ENCODE results near the gene TTC39B.

TTC39B gene

DNA sequence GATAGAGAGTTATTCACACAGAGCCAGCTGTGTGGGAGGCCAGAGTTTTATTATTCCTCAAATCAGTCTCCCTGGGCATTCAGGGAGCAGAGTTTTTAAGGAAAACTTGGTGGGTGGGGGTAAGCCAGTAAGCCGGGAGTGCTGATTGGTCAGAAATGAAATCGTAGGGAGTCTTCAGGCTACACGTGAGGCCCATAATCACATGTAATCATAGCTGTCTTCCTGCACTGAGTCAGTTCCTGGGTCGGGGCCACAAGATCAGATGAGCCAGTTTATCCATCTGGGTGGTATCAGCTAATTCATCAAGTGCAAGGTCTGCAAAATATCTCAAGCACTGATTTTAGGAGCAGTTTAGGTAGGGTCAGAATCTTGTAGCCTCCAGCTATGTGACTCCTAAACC is 10.8 kb upstream of the TTC39B start:
- TF ChIP-seq, protein P1, sequence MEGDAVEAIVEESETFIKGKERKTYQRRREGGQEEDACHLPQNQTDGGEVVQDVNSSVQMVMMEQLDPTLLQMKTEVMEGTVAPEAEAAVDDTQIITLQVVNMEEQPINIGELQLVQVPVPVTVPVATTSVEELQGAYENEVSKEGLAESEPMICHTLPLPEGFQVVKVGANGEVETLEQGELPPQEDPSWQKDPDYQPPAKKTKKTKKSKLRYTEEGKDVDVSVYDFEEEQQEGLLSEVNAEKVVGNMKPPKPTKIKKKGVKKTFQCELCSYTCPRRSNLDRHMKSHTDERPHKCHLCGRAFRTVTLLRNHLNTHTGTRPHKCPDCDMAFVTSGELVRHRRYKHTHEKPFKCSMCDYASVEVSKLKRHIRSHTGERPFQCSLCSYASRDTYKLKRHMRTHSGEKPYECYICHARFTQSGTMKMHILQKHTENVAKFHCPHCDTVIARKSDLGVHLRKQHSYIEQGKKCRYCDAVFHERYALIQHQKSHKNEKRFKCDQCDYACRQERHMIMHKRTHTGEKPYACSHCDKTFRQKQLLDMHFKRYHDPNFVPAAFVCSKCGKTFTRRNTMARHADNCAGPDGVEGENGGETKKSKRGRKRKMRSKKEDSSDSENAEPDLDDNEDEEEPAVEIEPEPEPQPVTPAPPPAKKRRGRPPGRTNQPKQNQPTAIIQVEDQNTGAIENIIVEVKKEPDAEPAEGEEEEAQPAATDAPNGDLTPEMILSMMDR (conservative IDR thresholded peaks at IDR 0.05; ENCODE audit: low read length) = no peak
- DNase-seq (ENCODE audit: low read depth) = peak; percentile 13
- H3K4me3 ChIP-seq (ENCODE audit: low read length) = no peak overlapping the region

DNA sequence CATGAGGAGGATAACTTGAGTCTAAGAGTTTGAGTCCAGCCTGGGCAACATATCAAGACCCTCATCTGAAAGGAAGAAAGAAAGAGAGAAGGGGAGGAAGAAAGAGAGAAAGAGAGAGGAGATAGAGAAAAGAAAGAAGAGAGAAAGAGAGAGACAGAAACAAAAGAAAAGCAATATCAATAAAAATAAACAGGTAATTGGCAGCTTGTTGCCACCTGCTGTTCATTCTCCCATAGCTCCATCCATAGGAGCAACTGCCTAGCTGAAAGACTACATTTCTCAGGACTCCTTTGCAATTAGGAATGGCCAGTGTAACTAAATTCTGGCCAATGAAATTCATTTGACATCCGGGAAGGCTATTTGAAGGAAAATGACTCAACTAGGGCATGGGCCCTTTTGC is 4.6 kb upstream of the TTC39B start:
- TF ChIP-seq, protein P1 (conservative IDR thresholded peaks at IDR 0.05; ENCODE audit: low read length) = no peak
- no peak for DNase-seq (ENCODE audit: low read depth)

DNA sequence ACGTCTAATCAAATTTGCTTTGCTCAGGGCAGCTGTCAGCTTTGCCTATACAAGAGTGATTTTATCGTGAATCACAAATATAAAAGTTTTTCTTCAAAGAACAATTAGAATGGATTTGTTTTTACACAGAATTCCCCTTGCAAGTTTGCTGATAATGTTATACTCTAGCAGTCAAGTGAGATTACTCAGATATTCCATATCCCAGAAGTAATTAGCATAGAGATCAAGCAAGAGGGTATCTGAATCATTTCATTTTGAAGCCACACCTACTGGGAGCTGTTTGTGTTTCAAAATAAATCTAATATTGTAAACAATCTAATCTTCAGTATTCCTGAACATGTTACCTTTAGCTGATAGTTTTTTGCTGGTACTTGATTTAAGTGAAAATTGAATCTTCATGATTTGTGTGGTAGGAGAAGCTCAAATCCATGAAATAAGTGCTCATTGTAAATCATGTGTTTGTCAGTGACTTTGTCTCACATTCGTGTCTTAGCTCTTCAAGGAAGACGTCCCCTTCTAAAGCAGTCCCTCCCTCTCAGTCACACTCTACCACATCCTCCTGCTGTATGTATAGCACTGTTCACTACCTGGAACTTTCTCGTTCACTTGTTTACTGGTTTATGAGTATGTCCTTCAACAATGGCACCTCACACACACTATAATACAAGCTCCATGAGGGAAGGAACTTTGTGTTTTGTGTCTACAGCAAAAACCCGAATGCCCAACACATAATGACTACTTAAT is 3.3 kb upstream of the TTC39B start:
- TF ChIP-seq, protein P1 (conservative IDR thresholded peaks at IDR 0.05; ENCODE audit: low read length) = no peak
- no peak overlapping the region for H3K4me3 ChIP-seq (ENCODE audit: low read length)
- no peak for DNase-seq (ENCODE audit: low read depth)

More for the DNA sequence above, 4.6 kb upstream of the TTC39B start:
- H3K4me3 ChIP-seq (ENCODE audit: low read length) = no peak overlapping the region

DNA sequence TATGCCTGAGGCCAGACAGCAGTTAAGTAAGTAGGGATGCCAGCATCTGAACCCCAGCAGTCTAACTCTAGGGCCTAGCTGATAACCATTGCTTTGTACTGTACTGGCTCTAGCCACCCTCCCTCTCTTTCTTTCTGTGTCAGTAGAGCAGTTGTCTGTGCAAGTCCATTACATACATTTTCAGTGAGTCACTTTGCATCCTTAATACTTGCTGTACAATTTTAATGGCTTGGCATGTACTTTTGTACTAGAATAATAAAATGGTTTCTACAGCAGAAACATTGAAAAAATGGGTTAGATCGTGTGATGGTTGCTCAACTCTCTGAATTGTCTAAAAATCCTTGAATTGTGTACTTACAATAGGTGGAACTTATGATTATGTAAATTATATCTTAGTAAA is 1.5 kb upstream of the TTC39B start:
- no peak overlapping the region for H3K4me3 ChIP-seq (ENCODE audit: low read length)
- DNase-seq (ENCODE audit: low read depth) = peak; percentile 81
- TF ChIP-seq, protein P1 (conservative IDR thresholded peaks at IDR 0.05; ENCODE audit: low read length) = no peak

DNA sequence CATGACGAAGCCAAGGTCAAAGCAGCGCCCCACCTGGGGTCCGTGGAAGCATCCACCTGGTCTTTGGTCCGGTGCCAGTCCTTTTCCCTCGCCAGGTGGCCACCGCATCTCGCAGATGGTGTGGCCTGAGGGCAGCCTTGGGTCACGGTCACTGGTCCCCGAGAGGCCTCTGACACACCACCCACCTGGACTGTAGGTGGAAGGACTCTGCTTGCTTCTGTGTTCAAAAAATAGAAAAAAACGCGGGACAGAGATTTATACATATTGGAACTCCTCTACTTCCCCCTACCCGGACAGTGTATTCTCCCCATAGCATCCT is 466 bp upstream of the TTC39B start:
- no peak for DNase-seq (ENCODE audit: low read depth)
- TF ChIP-seq, protein P1 (conservative IDR thresholded peaks at IDR 0.05; ENCODE audit: low read length) = no peak
- H3K4me3 ChIP-seq (ENCODE audit: low read length) = peak overlapping the region; percentile 59

DNA sequence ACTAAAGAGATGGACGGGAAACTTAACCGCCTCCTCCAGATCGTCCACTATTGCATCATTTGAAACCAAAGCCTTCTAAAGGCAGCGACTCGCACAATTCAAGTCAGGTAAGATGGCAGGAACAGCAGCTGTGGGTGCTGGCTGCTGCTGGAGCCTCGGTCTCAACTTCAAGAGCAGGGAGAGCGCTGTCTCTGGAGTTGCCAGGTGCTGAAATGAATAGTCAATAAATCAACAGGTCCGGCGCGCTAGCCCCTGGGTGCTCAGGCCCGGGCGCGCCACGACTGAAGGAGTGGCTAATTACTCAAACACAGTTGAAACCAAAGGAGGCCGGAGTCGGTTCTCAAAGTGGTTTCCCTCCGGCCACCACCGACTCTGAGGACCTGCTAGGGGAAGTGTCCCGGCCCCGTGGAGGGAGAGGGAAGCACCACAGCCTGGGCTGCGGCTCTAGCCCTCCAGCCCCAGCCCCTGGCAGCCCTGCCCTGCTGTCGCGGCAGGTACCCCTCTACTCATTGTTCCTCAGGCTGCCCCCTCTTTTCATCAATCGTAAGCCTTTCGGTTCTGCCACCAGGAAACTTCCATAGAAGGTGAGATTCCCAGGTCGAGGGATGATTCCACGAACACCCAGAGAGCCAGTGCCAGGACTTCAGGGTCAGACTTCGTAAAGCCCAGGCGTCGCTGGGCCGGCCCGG is 804 bp downstream of the TTC39B start:
- TF ChIP-seq, protein P1 (conservative IDR thresholded peaks at IDR 0.05; ENCODE audit: low read length) = no peak
- peak overlapping the region; percentile 90 for H3K4me3 ChIP-seq (ENCODE audit: low read length)
- DNase-seq (ENCODE audit: low read depth) = peak; percentile 50

DNA sequence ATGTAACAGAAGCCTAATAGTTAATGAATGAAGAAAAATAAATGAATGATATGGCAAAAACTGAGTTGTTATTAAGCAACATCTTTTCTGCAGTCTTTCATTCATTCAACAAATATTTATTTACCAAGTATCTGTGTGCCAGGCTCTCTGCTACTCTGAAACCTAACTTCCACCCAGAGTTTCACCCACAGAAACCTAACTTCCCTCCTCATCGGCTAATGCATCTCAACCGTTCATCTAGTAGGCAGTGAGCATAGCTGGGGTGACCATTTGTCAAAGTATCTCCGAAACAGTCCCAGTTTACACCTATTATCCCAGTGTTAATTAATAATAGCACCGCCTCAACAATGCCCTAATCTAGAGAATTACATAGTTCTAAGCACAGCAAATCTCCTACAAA is 1.5 kb downstream of the TTC39B start:
- TF ChIP-seq, protein P1 (conservative IDR thresholded peaks at IDR 0.05; ENCODE audit: low read length) = no peak
- H3K4me3 ChIP-seq (ENCODE audit: low read length) = peak overlapping the region; percentile 90
- no peak for DNase-seq (ENCODE audit: low read depth)

Data from AG10803 (cell line).